Activated CD4-positive, alpha-beta T cell treated with anti-CD3 and anti-CD28 coated beads, Interleukin-2, amount 10 ng/mL, durations not matched to agents 24 days and 14 days (primary cell): ENCODE data around the gene EMILIN1. TPM values are rescaled to one million over a fixed set of nuclear protein-coding genes. Genes with fewer than 3 reads are reported as not detected.

Source experiments
- DNase-seq: peaks from one replicate; pipeline ENCODE4 v3.0.0; 2022
- H3K27ac Mint-ChIP-seq: one replicate; pipeline ENCODE4 v1.8.0; 2022; ENCODE audit warnings: mild to moderate bottlenecking, mixed read lengths
- H3K27me3 Mint-ChIP-seq: one replicate; pipeline ENCODE4 v1.8.0; 2022; ENCODE audit warnings: mixed read lengths
- H3K36me3 Mint-ChIP-seq: one replicate; pipeline ENCODE4 v1.8.0; 2022; ENCODE audit warnings: low read depth, mild to moderate bottlenecking, mixed read lengths
- H3K4me1 Mint-ChIP-seq: one replicate; pipeline ENCODE4 v1.8.0; 2021; ENCODE audit warnings: mixed read lengths
- H3K4me3 Mint-ChIP-seq: one replicate; pipeline ENCODE4 v1.8.0; 2022; ENCODE audit warnings: mild to moderate bottlenecking, moderate library complexity, mixed read lengths
- H3K9me3 Mint-ChIP-seq: one replicate; pipeline ENCODE4 v1.8.0; 2021; ENCODE audit warnings: mixed read lengths
- intact Hi-C: fragments of 100-400 bp; cut with micrococcal nuclease; formaldehyde crosslinking; loops from one replicate; pipeline ENCODE4 v1.15.1; 2023
- total RNA-seq: library from RNA; stranded (reverse); gene quantifications from 2 replicates; pipeline ENCODE4 v1.2.3, GENCODE V29; 2022

The EMILIN1 gene
- total RNA-seq, result 1.1 and 1.4 TPM in 2 replicates

- no peak within 1 kb of the TSS for H3K4me3 Mint-ChIP-seq
- no peaks in the 10 kb centered on the region for H3K9me3 Mint-ChIP-seq
- H3K4me1 Mint-ChIP-seq, result peaks cover 45% of the 10 kb centered on the region
- DNase-seq, result no peak
- intact Hi-C loops, result no loop called here
- H3K27me3 Mint-ChIP-seq, result no peaks in the 10 kb centered on the region
- no peaks in the 10 kb centered on the region for H3K36me3 Mint-ChIP-seq
- H3K27ac Mint-ChIP-seq, result peak within 1 kb of the TSS; percentile 39
Measured at GRCh38 chr2:27078267-27079194, at the start of gene EMILIN1. TSS of gene EMILIN1 (plus strand) at chr2:27078615. CDS start at chr2:27079066, 451 bp downstream.

- H3K27me3 Mint-ChIP-seq, result no peaks in the 10 kb centered on the region
- intact Hi-C loops, result no loop called here
- no peak overlapping the region for H3K4me3 Mint-ChIP-seq
- H3K27ac Mint-ChIP-seq, result peak overlapping the region; percentile 39
- H3K9me3 Mint-ChIP-seq, result no peaks in the 10 kb centered on the region
- no peak for DNase-seq
- peaks cover 34% of the 10 kb centered on the region for H3K36me3 Mint-ChIP-seq
- peaks cover 35% of the 10 kb centered on the region for H3K4me1 Mint-ChIP-seq
Measured at GRCh38 chr2:27029051-27029450, 49.4 kb upstream of the EMILIN1 start.

GRCh38 chr2:27032495-27033252 is 45.7 kb upstream of the EMILIN1 start, which contains the start of gene TMEM214:
TSS of gene TMEM214 (plus strand) at chr2:27032965. CDS start at chr2:27033016, 51 bp downstream.
- intact Hi-C loops, result loop anchor here (1.0 to 5.0 kb wide), 7 partner anchors 18 to 324 kb away; partner anchors contain the start of genes ATRAID, CENPA, GTF3C2 and MAPRE3
- peak within 1 kb of the TSS; percentile 94 for H3K4me3 Mint-ChIP-seq
- peak; percentile 96 for DNase-seq
- peaks cover 57% of the 10 kb centered on the region for H3K36me3 Mint-ChIP-seq
- H3K9me3 Mint-ChIP-seq, result no peaks in the 10 kb centered on the region
- no peaks in the 10 kb centered on the region for H3K27me3 Mint-ChIP-seq
- H3K4me1 Mint-ChIP-seq, result peaks cover 45% of the 10 kb centered on the region
- H3K27ac Mint-ChIP-seq, result peak within 1 kb of the TSS; percentile 89

GRCh38 chr2:27033253-27033852 is 45.1 kb upstream of the EMILIN1 start:
- H3K9me3 Mint-ChIP-seq, result no peaks in the 10 kb centered on the region
- peak overlapping the region; percentile 94 for H3K4me3 Mint-ChIP-seq
- H3K27me3 Mint-ChIP-seq, result no peaks in the 10 kb centered on the region
- intact Hi-C loops, result loop anchor here (2.0 to 5.0 kb wide), 4 partner anchors 61 to 323 kb away; partner anchors contain the start of genes ATRAID, CENPA, GTF3C2 and MAPRE3
- H3K36me3 Mint-ChIP-seq, result peaks cover 59% of the 10 kb centered on the region
- peak overlapping the region; percentile 89 for H3K27ac Mint-ChIP-seq
- no peak for DNase-seq
- peaks cover 45% of the 10 kb centered on the region for H3K4me1 Mint-ChIP-seq

- Mint-ChIP-seq H3K27ac (no peak overlapping the region), H3K27me3 (no peaks in the 10 kb centered on the region), H3K4me3 (no peak overlapping the region), H3K9me3 (no peaks in the 10 kb centered on the region), H3K4me1 (peaks cover 23% of the 10 kb centered on the region), H3K36me3 (peaks cover 76% of the 10 kb centered on the region)
- DNase-seq, result no peak
- intact Hi-C loops, result no loop called here
Measured at GRCh38 chr2:27038012-27038411, 40.4 kb upstream of the EMILIN1 start.

GRCh38 chr2:27038631-27039339 is 39.6 kb upstream of the EMILIN1 start:
- H3K9me3 Mint-ChIP-seq, result no peaks in the 10 kb centered on the region
- H3K36me3 Mint-ChIP-seq, result peaks cover 72% of the 10 kb centered on the region
- no peaks in the 10 kb centered on the region for H3K27me3 Mint-ChIP-seq

GRCh38 chr2:27039426-27039825 is 39.0 kb upstream of the EMILIN1 start:
- DNase-seq, result no peak
- H3K4me3 Mint-ChIP-seq, result no peak overlapping the region
- intact Hi-C loops, result no loop called here
- no peaks in the 10 kb centered on the region for H3K9me3 Mint-ChIP-seq
- H3K27ac Mint-ChIP-seq, result no peak overlapping the region
- peaks cover 13% of the 10 kb centered on the region for H3K4me1 Mint-ChIP-seq
- H3K36me3 Mint-ChIP-seq, result peaks cover 70% of the 10 kb centered on the region
- no peaks in the 10 kb centered on the region for H3K27me3 Mint-ChIP-seq

More at GRCh38 chr2:27038631-27039339, 39.6 kb upstream of the EMILIN1 start:
- no peak overlapping the region for H3K4me3 Mint-ChIP-seq
- DNase-seq, result no peak
- intact Hi-C loops, result no loop called here
- H3K4me1 Mint-ChIP-seq, result peaks cover 17% of the 10 kb centered on the region
- no peak overlapping the region for H3K27ac Mint-ChIP-seq

- Mint-ChIP-seq H3K9me3 (no peaks in the 10 kb centered on the region), H3K27ac (no peak overlapping the region), H3K36me3 (peaks cover 70% of the 10 kb centered on the region), H3K4me1 (peaks cover 11% of the 10 kb centered on the region), H3K27me3 (no peaks in the 10 kb centered on the region), H3K4me3 (no peak overlapping the region)
- no peak for DNase-seq
- intact Hi-C loops, result no loop called here
Measured at GRCh38 chr2:27039871-27040270, 38.5 kb upstream of the EMILIN1 start.

GRCh38 chr2:27040282-27040681 is 38.1 kb upstream of the EMILIN1 start:
- no peaks in the 10 kb centered on the region for H3K27me3 Mint-ChIP-seq
- no peak for DNase-seq
- no peaks in the 10 kb centered on the region for H3K9me3 Mint-ChIP-seq
- H3K36me3 Mint-ChIP-seq, result peaks cover 66% of the 10 kb centered on the region
- peaks cover 8% of the 10 kb centered on the region for H3K4me1 Mint-ChIP-seq
- no peak overlapping the region for H3K4me3 Mint-ChIP-seq
- no peak overlapping the region for H3K27ac Mint-ChIP-seq
- intact Hi-C loops, result no loop called here

GRCh38 chr2:27041752-27042151 is 36.7 kb upstream of the EMILIN1 start:
- intact Hi-C loops, result no loop called here
- Mint-ChIP-seq H3K4me1 (peaks cover 4% of the 10 kb centered on the region), H3K9me3 (no peaks in the 10 kb centered on the region), H3K27me3 (no peaks in the 10 kb centered on the region), H3K4me3 (no peak overlapping the region), H3K36me3 (peaks cover 55% of the 10 kb centered on the region), H3K27ac (no peak overlapping the region)
- DNase-seq, result no peak

- Mint-ChIP-seq H3K36me3 (peaks cover 51% of the 10 kb centered on the region), H3K27ac (peak overlapping the region; percentile 5), H3K4me1 (peaks cover 4% of the 10 kb centered on the region), H3K27me3 (no peaks in the 10 kb centered on the region), H3K4me3 (no peak overlapping the region), H3K9me3 (no peaks in the 10 kb centered on the region)
- no peak for DNase-seq
- intact Hi-C loops, result no loop called here
Measured at GRCh38 chr2:27042159-27042661, 36.2 kb upstream of the EMILIN1 start.

GRCh38 chr2:27042985-27043634 is 35.3 kb upstream of the EMILIN1 start:
- H3K9me3 Mint-ChIP-seq, result no peaks in the 10 kb centered on the region
- H3K4me3 Mint-ChIP-seq, result no peak overlapping the region
- no peak overlapping the region for H3K27ac Mint-ChIP-seq
- intact Hi-C loops, result no loop called here
- H3K36me3 Mint-ChIP-seq, result peaks cover 46% of the 10 kb centered on the region
- H3K4me1 Mint-ChIP-seq, result peaks cover 7% of the 10 kb centered on the region
- H3K27me3 Mint-ChIP-seq, result no peaks in the 10 kb centered on the region
- no peak for DNase-seq
